GOT3 (cell line): ENCODE results near the gene ELK3.

Source experiments
- DNase-seq: peaks from one replicate; lab custom pipeline; 2025; ENCODE audit warnings: mixed read lengths; lab: John Stamatoyannopoulos, UW

ELK3 gene

DNA sequence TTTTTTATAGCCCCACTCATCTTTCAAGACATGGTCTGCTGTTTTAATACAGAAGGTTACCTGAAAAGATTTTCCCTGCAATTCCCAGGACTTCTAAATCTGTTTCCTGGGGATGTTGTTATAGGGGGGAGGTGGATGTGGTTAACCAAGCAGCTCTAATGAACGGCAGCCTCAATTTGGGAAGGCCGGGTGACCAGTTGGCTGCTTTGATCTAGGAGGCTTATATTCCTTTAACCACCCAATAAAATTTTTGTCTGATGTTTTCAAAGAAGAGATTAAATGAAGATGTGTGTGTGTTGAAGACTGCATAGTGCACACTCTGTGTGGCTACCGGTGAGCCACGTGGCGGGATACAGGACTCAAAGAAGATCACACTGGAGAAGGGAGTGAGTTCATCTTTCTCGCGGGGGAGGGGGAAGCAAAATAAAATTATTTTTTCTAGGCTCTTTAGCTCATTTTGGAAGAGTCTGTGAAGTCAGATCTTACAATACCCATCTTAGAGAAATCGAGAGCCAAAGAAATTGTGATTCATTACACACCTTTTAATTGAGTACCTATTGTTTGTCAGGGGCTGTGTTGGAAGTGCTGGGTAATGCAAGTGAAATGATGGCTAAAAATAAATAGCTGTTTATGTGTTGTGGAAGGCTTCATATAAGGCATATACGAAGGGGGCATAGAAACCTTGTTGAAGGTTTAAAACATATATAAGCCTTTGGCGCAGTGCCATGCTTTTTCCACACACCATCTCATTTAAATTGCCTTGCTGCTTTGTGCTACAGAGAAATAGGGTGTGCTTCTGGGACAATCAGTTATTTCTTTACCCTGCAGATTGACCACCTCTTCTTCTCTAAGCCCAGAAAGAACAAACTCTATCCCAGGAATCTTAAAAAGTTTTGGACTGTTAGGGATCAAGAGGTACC, 18.5 kb downstream of the ELK3 start:
- DNase-seq = no peak

DNA sequence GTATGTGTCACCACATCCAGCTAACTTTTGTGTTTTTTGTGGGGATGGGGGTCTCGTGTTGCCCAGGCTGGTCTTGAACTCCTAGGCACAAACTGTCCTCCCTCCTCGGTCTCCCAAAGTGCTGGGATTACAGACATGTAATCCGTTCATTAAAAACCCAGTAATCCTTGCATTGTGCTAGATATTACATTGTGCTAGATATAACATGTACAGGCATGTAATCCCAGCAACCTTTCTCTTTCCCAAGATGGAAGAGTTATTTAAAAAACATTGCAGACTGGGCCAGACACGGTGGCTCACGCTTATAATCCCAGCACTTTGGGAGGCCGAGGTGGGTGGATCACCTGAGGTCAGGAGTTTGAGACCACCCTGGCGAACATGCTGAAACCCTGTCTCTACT, 19.7 kb downstream of the ELK3 start:
- DNase-seq = no peak

DNA sequence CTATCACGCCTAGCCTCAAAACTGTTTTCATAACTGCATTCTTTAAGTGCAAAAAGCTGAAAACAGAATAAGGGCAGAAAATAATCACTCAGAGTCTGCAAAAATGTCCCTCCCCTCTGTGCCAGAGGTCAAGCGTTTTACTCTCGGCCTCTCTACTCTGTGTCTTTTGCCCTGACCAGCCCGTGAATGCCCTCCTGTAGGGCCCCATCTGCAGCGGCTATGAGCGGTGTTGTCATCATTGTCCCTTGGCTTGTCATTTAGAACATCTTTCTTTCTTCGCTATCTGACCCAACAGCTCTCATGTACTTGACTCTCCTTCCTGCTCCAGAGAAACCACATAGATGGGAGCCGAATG, 21.7 kb downstream of the ELK3 start:
- DNase-seq = no peak

DNA sequence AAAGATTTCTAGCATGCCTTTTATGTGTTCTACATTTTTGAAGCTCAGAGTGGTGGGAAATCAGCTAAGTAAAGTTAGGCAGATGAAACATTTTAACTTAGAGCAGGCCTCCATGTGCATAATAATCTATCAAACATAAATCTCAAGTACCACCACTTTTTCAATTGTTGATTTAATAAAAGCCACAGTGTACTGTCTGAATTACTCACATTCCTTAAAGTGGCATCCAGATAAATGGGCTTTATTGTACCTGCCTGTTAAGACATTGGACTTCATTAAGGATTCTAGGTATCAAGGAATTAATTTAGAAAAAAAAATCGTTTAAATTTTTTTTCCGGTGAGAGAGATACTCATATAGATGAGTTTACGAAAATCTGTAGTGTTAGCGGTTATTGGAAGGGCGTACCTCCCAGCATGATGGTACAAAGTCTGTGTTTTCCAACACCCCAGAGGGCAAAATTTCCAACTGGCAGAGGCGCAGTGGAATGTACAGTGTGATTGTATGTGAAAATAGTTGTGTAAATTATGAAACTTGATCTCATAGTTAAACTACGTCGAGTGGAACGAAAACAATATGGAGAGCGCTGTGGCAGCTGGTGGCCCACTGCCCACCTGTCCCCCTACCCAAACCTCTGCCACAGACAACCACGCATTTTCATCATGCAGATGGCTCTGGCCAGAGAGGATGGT, 25.0 kb downstream of the ELK3 start:
- no peak for DNase-seq

DNA sequence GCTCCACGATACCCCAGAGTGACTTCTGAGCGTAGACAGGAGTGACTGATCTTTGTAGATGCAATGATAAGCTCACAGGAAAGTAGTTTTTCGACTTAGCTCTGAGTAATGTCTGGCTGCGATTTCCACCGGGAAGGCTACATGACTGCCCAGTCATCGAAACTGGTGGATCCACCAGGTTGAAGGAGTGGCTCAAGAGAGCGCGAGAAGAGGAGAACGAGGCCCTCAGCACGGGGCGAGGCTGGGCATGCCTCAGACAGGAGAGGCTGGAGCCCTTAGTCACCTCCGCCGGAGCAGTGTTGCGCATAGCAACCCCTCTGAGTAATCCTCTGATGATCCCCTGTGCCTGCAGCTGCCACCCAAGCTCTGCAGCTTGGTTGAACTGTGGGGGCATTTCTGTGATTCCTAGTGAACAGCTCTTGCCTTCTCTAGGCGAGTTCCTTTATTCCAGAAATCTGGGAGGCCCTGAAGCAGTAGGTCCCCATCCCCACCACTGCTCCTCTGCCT, 25.6 kb downstream of the ELK3 start:
- peak; percentile 38 for DNase-seq

DNA sequence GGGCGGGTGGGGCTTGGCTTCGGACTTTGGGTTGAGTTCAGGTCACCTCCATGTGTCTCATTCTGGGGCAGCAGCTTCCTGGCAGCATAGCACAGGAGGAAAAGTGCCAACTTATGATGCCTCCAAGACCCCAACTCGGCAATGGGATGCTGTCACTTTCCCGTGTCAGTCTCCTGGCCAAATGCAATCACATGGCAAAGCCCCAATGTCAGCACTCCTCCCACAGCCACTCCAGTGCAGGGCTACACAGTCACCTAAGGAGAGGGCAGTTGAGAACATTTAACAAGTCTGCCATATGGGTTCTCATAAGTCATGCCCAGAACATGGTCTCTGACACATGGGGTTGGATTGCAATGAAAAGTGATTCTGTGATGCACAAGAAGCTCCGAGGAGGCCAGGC, 26.7 kb downstream of the ELK3 start:
- DNase-seq = no peak

DNA sequence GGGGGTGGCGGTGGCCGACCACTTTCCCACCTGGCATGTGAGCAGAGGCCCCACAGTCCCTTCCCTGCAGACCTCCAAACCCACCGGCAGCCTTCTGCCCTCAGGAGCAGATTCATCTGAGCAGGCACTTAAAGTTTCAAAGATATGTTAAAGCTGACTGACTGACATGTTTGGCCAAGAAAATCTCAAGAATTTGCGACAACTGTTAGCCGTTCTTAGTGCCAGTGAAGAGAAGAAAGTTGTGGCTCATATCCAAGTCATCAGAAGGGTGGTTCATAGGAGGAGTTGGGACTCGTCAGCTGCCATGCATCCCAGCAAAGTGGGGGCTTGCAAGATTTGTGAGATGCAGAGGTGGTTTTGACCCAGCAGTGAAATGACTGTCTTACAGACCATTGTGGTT, 27.2 kb downstream of the ELK3 start:
- no peak for DNase-seq

DNA sequence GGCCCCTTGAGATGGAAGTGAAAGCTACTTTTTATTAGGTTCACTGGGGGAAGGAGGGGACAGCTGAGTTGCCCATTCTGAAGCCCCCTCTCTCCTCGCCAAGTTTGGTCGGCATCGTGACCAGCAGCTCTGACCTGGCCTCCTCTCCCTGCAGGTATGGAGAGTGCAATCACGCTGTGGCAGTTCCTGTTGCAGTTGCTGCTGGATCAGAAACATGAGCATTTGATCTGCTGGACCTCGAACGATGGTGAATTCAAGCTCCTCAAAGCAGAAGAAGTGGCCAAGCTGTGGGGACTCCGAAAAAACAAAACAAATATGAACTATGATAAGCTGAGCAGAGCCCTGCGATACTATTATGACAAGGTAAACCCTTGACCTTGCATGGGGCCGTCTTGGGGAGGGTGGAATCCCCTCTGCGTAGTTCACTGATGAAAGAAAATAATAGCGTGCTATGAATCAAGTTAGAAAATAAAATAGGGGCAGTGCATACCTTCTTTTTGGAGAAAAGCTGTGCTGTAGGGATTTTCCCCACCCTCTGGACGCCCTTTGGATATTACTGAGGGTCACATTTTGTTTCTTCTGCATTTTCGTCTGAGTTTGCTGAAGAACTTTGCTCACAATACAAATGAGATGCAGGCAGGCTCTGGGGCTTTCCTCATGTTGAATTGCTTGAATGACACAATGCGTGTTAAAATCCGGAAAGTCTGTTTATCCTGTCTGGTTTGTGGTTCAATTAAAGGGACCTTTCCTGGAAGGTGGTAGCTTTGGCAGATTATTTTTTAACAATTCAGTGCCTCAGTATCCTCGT, 29.4 kb downstream of the ELK3 start:
- no peak for DNase-seq

DNA sequence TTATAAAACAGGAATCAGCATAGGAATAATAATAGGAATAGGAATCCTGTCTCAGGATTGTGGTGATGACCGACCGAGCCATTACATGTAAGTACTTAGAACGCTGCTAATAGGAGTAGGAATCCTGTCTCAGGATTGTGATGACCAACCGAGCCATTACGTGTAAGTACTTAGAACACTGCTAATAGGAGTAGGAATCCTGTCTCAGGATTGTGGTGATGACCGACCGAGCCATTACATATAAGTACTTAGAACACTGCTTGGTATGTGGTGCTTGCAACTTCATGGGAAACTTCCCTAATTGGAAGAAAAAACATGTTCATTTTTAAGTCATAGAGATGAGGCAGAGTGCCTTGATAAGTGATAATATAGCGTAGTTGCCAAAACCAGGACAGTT, 30.0 kb downstream of the ELK3 start:
- DNase-seq = no peak

DNA sequence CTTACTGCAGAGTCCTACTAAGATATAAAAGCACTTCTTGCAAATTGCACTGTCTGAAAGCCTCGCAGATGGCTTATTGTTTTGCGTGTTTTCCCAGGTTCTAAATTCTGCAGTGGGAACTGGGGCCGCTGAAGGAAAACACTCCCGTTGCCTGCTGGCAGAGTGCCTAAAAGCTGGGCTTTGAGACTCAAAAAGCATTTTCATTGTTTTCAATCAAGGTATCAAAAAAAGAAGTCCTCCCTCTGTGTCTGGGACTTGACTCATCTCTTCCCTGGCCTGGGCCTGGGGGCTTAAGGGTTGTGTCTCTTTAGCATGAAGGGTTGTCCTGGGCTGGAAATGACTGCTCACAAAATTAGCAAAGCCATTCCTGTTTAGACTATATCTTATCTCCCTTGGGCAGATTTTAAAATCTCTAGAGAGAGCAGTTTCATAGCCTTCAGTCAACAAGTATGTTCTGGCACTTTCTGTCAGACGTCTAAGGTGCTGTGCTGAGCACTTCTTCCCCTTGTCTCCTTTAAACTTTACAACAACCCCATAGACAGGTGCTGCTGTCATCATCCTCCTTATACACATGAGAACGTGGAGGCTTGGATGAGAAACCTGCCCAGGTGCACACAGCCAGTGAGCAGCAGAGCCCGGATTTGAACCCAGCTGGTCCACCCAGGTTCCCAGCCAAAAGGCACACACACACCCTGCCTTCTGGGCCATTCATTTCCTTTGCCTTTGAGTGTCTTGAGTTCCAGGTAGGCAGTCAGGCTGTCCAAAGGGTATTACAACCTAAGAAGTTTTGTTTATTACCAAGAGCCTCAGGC, 31.1 kb downstream of the ELK3 start:
- no peak for DNase-seq

DNA sequence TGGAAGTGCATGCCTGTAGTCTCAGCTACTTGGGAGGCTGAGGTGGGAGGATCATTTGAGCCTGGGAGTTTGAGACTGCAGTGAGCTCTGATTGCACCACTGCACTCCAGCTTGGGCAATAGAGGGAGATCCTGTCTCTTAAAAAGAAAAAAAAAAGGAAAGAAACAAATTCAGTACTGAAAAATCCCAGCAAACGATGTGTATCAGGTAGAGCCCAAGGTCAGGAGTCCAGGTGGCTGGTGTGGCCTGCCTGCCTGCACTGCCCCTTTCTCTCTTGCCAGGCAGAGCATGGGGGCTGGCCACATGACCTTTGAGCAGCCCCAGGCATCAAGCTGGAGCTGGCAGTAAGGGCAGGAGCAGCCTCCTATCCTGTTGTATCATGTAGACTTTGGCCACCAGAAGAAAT, 31.8 kb downstream of the ELK3 start:
- DNase-seq = no peak

DNA sequence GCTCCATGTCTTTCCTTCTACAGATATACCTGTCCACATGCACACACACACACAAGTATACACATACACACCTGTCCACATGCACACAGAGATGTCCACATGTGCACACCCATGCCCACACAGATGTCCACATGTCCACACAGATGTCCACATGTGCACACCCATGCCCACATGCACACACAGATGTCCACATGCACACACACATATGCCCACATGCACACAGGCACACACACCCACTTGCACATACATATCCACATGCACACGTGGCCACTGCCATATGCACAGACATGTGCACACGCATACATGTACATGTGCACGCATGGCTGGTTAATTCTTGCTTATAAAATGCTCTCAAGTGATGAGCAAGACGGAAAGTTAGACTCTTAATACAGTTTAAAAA, 32.2 kb downstream of the ELK3 start:
- DNase-seq = no peak

DNA sequence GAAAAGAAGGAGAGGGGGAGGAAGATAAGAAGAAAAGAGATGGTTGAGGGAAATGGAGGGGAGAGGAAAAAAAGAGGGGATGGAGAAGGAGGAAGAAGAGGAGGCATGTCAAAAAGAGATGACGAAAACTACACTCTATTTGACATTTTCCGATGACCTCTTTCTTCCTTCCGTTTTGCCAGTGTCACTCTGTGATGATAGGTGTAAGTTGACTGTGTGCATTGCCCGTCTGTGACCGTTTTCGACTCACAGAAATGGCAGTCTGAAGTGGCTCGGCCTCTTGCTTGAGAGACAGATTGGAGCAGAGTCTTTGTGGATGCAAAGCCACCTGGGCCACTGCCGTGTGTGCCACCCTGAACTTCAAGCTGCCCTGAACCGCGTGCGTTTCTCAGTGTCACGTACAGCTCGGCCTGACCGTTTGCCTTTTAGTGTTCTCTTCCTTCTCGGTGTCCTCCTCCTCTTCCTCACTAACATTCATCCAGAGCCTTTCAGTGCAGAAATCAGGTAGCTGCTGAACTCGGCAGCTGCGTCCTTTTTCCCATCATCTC, 32.7 kb downstream of the ELK3 start:
- no peak for DNase-seq

DNA sequence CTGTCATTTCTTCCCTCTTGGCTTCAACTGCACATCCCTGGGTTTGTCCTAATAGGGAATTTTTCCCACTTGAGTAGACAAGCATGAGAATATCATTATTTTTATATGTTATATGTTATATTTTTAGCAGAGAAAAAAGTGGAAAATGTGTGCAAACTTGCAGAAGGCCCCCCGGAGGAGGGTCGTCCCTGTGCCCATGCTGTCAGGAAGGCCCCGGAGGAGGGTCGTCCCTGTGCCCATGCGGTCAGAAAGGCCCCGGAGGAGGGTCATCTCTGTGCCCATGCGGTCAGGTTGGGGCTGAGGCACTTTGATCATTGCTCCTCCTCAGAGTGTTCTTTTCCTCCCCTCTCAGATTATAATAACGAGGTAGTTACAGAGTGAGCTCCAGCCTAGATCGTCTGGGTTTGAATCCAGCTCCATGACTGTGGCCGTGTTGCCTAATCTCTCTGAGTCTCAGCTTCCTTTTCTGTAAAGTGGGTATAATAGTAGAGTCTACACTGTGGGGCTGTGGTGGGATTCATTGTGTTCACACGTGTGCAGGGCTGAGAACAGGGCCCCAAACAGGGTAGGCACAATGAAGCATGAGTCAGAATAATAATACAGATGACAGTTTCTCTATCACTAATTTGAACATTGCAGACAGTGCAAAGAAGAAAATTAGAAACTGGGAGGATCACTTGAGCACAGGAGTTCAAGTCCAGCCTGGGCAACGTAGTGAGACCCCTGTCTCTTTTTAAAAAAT, 33.4 kb downstream of the ELK3 start:
- DNase-seq = no peak

DNA sequence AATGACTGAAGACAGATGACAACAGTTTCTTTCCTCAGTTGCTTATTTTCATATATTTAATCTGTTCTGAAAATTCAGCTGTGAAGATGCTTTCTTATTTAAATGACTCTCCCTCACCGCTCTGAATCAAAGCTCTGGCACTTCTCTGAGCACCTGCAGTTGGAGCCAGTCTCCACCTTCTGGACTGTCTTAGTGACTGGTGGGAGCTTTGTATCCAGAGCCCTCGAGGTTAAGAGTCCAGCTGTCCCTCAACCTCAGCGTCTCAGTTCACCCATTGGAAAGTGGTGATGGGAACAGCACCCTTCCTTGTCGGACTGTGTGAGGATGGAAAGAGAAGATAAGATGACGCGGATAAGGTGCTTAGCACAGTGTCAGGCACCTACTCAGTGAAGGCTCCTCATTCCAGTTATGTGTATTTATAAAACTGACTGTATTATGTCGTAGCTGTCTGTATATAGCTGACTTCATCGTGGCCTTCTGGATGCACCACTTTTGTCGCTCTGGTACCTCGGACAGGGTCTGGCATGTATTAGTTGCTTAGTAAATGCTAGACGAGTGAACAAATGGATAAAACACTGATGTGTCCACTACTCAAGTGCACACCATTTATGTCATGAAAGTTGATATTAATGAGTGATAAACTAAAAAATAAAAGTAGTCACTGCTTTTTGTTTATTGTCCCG, 34.5 kb downstream of the ELK3 start:
- no peak for DNase-seq

DNA sequence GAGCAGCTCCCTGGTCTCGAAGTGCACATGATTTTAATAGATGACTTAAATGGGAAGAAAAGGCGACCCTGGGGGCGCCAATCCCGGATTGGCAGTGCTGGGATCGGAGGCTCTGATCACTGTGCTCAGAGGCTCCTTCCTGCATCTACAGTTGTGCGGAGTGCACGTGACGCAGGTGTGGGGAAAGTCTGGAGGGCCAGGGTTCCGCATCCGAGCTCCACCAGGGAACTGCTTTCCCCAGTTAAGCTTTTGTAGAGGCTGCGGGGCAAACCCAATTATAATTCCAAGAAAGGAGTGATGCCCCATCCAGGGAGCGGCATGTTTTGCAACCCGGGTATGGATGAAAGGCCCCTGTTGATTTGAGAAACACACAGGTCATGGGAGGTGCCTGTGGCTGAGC, 36.5 kb downstream of the ELK3 start:
- DNase-seq = no peak

DNA sequence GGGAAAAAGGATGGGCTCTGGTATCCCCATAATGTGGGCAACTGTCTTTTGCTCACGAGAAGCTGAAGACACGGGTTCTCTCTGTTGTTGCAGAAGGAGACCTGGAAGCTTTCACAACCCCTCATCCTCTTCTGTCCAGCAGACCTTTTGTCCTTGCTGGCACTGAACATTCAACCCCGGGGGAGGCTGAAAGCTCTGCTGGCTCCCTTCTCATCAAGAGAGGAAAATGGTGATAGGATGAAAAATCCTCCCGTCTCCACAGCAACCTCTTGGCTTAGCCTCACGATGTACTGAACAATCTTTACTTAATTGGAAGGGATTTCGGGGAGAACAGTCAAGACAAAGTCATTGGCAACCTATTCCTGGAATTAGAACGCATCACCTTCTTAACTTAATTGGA, 39.0 kb downstream of the ELK3 start:
- no peak for DNase-seq

DNA sequence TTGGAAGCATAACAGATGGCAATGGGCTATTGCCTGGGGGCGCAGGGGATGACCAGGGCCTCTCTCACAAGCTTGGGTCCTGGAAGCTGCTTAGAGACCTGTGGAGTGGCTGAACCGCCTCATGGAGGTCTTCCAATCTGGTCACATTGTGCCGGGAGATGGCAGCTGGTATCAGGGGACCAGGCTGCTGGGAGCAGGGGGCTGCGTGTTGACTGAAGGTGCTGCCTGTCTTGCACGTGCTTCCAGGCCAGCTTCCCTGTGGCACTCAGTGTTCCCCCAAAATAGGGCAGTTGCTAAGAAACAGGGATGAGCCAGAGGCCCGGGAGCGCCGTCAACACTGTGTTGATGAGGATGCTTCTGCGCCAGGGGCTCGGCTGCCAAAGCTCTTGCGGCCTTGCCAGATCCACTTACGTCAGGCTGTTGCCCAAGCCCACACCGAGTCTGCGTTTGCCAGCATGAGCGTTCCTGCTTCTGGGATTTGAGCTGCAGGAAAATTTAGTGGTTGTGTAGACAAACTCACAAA, 39.8 kb downstream of the ELK3 start:
- DNase-seq = peak; percentile 56

DNA sequence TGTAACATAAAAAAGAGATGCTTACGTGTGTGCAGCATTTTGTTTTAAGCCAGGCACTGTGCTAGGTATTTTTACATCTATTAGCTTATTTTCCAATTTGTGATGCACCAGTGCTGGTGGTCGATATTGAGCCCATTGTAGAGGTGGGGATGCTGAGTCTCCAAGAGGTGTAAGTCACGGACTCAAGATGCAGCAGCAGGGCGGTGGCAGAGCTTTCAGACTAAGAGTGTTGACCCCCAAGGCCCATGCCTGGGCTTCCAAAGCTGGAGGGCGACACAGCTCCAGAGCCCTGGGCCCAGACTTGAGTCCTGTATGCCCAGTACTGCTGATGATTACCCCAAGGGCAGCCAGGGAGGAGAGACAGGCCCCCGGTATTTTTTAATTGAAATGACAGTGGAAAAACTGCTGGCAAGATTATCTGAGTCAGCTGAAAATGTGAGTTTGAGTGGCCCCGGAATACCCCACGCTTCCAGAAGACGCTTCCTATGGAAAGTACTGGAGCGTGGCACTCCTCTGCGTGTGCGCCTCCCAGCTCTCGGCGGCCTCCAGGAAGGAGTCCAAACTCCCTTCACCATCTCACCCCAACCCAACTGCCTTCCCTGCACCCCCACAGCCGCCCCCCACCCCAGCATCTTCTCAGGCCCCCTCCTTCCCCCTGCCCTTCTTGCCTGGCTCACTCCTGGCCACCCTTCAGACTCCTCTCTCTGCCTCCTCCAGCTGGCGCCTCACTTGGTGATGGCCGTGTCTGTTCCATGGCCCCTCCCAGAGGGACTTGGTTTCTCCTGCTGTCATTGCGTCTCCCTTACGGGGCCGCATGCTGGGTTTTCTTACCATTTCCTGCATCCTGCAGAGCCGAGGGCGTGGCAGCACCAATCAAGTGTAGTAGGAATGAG, 40.7 kb downstream of the ELK3 start:
- no peak for DNase-seq
